CD14-positive monocyte (primary cell): ENCODE measurements around the gene C9orf72. TPM values are rescaled to one million over a fixed set of nuclear protein-coding genes. Genes with fewer than 3 reads are reported as not detected.

Experiments
- DNase-seq, 3 donors: peaks; one replicate each; pipeline ENCODE4 v3.0.0-alpha.2; 2011 to 2022
- H2AFZ ChIP-seq: 2 replicates; pipeline ENCODE4 v1.6.0; 2012; ENCODE audit warnings: mild to moderate bottlenecking, low read depth, low read length, inconsistent platforms; ENCODE audit not compliant: insufficient read depth, poor library complexity, severe bottlenecking
- H3K27ac ChIP-seq, 2 donors: 1 replicate in 1 of 2; 2 replicates in 1 of 2; pipeline ENCODE4 v1.5.1; 2012 to 2013; ENCODE audit warnings: low read length in 2 of 2, control low read depth in 1 of 2, inconsistent platforms in 1 of 2, low read depth in 1 of 2, mild to moderate bottlenecking in 1 of 2
- H3K27me3 ChIP-seq, 2 donors: one replicate each; pipeline versions ENCODE4 v1.6.0 to v1.6.1; 2011 to 2013; ENCODE audit warnings: low read length in 2 of 2; ENCODE audit not compliant: control insufficient read depth in 2 of 2, insufficient read depth in 2 of 2
- H3K36me3 ChIP-seq, 2 donors: replicated peaks in 1 of 2; 1 replicate in 1 of 2; 2 replicates in 1 of 2; pipeline versions ENCODE4 v1.5.1 to v1.6.1; 2012 to 2013; ENCODE audit warnings: low read length in 2 of 2, control low read depth in 1 of 2, inconsistent platforms in 1 of 2, mild to moderate bottlenecking in 1 of 2; ENCODE audit not compliant: insufficient read depth in 2 of 2, control insufficient read depth in 1 of 2
- H3K4me1 ChIP-seq, 2 donors: 1 replicate in 1 of 2; 2 replicates in 1 of 2; pipeline versions ENCODE4 v1.5.1 to v1.6.1; 2012 to 2013; ENCODE audit warnings: low read length in 2 of 2, control low read depth in 1 of 2, inconsistent platforms in 1 of 2, mild to moderate bottlenecking in 1 of 2, moderate library complexity in 1 of 2; ENCODE audit not compliant: insufficient read depth in 2 of 2, control insufficient read depth in 1 of 2
- H3K4me2 ChIP-seq: replicated peaks from 2 replicates; pipeline ENCODE3; 2012; ENCODE audit warnings: low read length, moderate library complexity, mild to moderate bottlenecking; ENCODE audit not compliant: poor library complexity, severe bottlenecking; ENCODE audit errors: extremely low read depth
- H3K4me3 ChIP-seq, 3 experiments: fragments of 200-600 bp in 1 of 3; sonication (generic) in 1 of 3; replicated peaks in 1 of 3; 1 replicate in 2 of 3; 2 replicates in 1 of 3; pipeline ENCODE4 v1.5.1; 2011 to 2013; ENCODE audit warnings: low read length in 3 of 3, mild to moderate bottlenecking in 3 of 3, control low read depth in 2 of 3, low read depth in 2 of 3, inconsistent platforms in 1 of 3, moderate library complexity in 1 of 3
- H3K79me2 ChIP-seq: 2 replicates; pipeline ENCODE4 v1.6.0; 2012; ENCODE audit warnings: mild to moderate bottlenecking, control low read depth, inconsistent platforms, low read length, moderate library complexity; ENCODE audit not compliant: insufficient read depth
- H3K9ac ChIP-seq: 2 replicates; pipeline ENCODE4 v1.6.0; 2017; ENCODE audit warnings: low read length, mild to moderate bottlenecking; ENCODE audit not compliant: insufficient read depth, poor library complexity, severe bottlenecking
- H3K9me3 ChIP-seq, 2 donors: replicated peaks in 1 of 2; 1 replicate in 1 of 2; 2 replicates in 1 of 2; pipeline versions ENCODE4 v1.5.1 to v1.6.1; 2012 to 2013; ENCODE audit warnings: low read length in 2 of 2, control low read depth in 1 of 2; ENCODE audit not compliant: control insufficient read depth in 1 of 2, insufficient read depth in 1 of 2
- H4K20me1 ChIP-seq: 2 replicates; pipeline ENCODE4 v1.6.0; 2012; ENCODE audit warnings: mild to moderate bottlenecking, low read length, control low read depth, moderate library complexity; ENCODE audit not compliant: insufficient read depth
- H3K27ac Mint-ChIP-seq, 7 donors: one replicate each; pipeline ENCODE4 v1.8.0; 2020; ENCODE audit warnings: mild to moderate bottlenecking in 7 of 7, mixed read lengths in 7 of 7, moderate library complexity in 6 of 7, inconsistent platforms in 2 of 7
- H3K27me3 Mint-ChIP-seq, 3 donors: one replicate each; pipeline ENCODE4 v1.8.0; 2021 to 2022; ENCODE audit warnings: low read depth in 3 of 3, mild to moderate bottlenecking in 3 of 3, mixed read lengths in 3 of 3, moderate library complexity in 3 of 3, inconsistent platforms in 1 of 3
- H3K36me3 Mint-ChIP-seq, 2 donors: one replicate each; pipeline ENCODE4 v1.8.0; 2020; ENCODE audit warnings: mixed read lengths in 2 of 2, inconsistent platforms in 1 of 2, mild to moderate bottlenecking in 1 of 2
- H3K4me1 Mint-ChIP-seq: one replicate; pipeline ENCODE4 v1.8.0; 2020; ENCODE audit warnings: mild to moderate bottlenecking, mixed read lengths
- H3K4me3 Mint-ChIP-seq, 2 donors: one replicate each; pipeline ENCODE4 v1.8.0; 2020; ENCODE audit warnings: mild to moderate bottlenecking in 2 of 2, mixed read lengths in 2 of 2, moderate library complexity in 1 of 2
- H3K9me3 Mint-ChIP-seq, 7 donors: one replicate each; pipeline ENCODE4 v1.8.0; 2020 to 2022; ENCODE audit warnings: mixed read lengths in 7 of 7, mild to moderate bottlenecking in 6 of 7, moderate library complexity in 6 of 7, inconsistent platforms in 2 of 7
- WGBS: methylation state at CpG from one replicate; pipeline ENCODE4 v1.1.5; 2013; ENCODE audit warnings: missing lambda C conversion rate; ENCODE audit not compliant: insufficient coverage; 5-methylcytosine and 5-hydroxymethylcytosine counted together
- intact Hi-C, 2 donors: fragments of 100-400 bp; cut with micrococcal nuclease; formaldehyde crosslinking; loops; one replicate each; pipeline versions ENCODE4 v1.15.0 to v1.15.1; 2023
- polyA plus RNA-seq, 3 donors: library from polyadenylated mRNA; depleted of rRNA in 1 of 3; unstranded in 2 of 3; stranded (reverse) in 1 of 3; fragments of 300-500 nt in 2 of 3; fragments of >200 nt in 1 of 3; fragmentation: Illumina TruSeq in 2 of 3; gene quantifications; 1 replicate in 2 of 3; 2 replicates in 1 of 3; pipeline ENCODE4 v1.2.3, GENCODE V29; 2012 to 2021
- TF ChIP-seq, protein P1 (sequence below): fragments of 200-600 bp; IDR thresholded peaks from one replicate; pipeline ENCODE4 v1.8.0; 2022; ENCODE audit warnings: antibody characterized with exemption, mild to moderate bottlenecking

Gene C9orf72
- polyA plus RNA-seq, 3 donors = 105 to 142 (median 128) TPM

- peak overlapping the region in 5 of 7 donors; percentile 24 to 74 (median 59) for H3K27ac Mint-ChIP-seq
- peaks cover 67 to 68% of the 10 kb centered on the region in 2 donors for H3K36me3 Mint-ChIP-seq
- no peaks in the 10 kb centered on the region for H3K79me2 ChIP-seq
- no peak overlapping the region for H3K4me3 Mint-ChIP-seq
- no peak overlapping the region for H3K4me2 ChIP-seq
- H3K27me3 Mint-ChIP-seq = no peaks in the 10 kb centered on the region
- peaks cover 35 to 86% of the 10 kb centered on the region in 2 donors for H3K36me3 ChIP-seq
- peak overlapping the region in 1 of 2 donors; percentile 53 for H3K27ac ChIP-seq
- no peaks in the 10 kb centered on the region for H3K9me3 ChIP-seq
- intact Hi-C loops = no loop called here
- 90% methylated on average over 2 of the region's 4 CpGs for WGBS
- H3K27me3 ChIP-seq = no peaks in the 10 kb centered on the region
- H3K4me1 Mint-ChIP-seq = peaks cover 25% of the 10 kb centered on the region
- H4K20me1 ChIP-seq = no peaks in the 10 kb centered on the region
- no peak overlapping the region for H3K9ac ChIP-seq
- TF ChIP-seq, protein P1, sequence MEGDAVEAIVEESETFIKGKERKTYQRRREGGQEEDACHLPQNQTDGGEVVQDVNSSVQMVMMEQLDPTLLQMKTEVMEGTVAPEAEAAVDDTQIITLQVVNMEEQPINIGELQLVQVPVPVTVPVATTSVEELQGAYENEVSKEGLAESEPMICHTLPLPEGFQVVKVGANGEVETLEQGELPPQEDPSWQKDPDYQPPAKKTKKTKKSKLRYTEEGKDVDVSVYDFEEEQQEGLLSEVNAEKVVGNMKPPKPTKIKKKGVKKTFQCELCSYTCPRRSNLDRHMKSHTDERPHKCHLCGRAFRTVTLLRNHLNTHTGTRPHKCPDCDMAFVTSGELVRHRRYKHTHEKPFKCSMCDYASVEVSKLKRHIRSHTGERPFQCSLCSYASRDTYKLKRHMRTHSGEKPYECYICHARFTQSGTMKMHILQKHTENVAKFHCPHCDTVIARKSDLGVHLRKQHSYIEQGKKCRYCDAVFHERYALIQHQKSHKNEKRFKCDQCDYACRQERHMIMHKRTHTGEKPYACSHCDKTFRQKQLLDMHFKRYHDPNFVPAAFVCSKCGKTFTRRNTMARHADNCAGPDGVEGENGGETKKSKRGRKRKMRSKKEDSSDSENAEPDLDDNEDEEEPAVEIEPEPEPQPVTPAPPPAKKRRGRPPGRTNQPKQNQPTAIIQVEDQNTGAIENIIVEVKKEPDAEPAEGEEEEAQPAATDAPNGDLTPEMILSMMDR = no peak
- H3K9me3 Mint-ChIP-seq = no peaks in the 10 kb centered on the region
- no peak overlapping the region for H3K4me3 ChIP-seq
- H3K4me1 ChIP-seq = peaks cover 15 to 16% of the 10 kb centered on the region in 2 donors
- no peak overlapping the region for H2AFZ ChIP-seq
- DNase-seq = no peak
Measured at GRCh38 chr9:27534131-27534530, 39.1 kb downstream of the C9orf72 start.

GRCh38 chr9:27533311-27533710 is 40.0 kb downstream of the C9orf72 start:
- H3K27ac ChIP-seq = peak overlapping the region in 1 of 2 donors; percentile 53
- no CpG with 5 or more reads among the region's 1 CpG for WGBS
- no peak overlapping the region for H3K27ac Mint-ChIP-seq
- H3K36me3 Mint-ChIP-seq = peaks cover 61 to 63% of the 10 kb centered on the region in 2 donors
- peaks cover 0 to 2% (median 0%) of the 10 kb centered on the region in 3 donors for H3K27me3 Mint-ChIP-seq
- H3K36me3 ChIP-seq = peaks cover 32 to 78% of the 10 kb centered on the region in 2 donors
- no peaks in the 10 kb centered on the region for H3K79me2 ChIP-seq
- no peak overlapping the region for H3K4me3 ChIP-seq
- intact Hi-C loops = no loop called here
- no peaks in the 10 kb centered on the region for H4K20me1 ChIP-seq
- peaks cover 15 to 19% of the 10 kb centered on the region in 2 donors for H3K4me1 ChIP-seq
- peaks cover 27% of the 10 kb centered on the region for H3K4me1 Mint-ChIP-seq
- no peak overlapping the region for H3K4me3 Mint-ChIP-seq
- H3K27me3 ChIP-seq = no peaks in the 10 kb centered on the region
- DNase-seq = peak in 1 of 3 donors; percentile 14
- H3K9me3 Mint-ChIP-seq = no peaks in the 10 kb centered on the region
- no peak overlapping the region for H3K9ac ChIP-seq
- no peak overlapping the region for H2AFZ ChIP-seq
- TF ChIP-seq, protein P1 = no peak
- no peaks in the 10 kb centered on the region for H3K9me3 ChIP-seq
- no peak overlapping the region for H3K4me2 ChIP-seq
